Smooth muscle cell (in vitro differentiated cells): ENCODE results near the gene ALK. TPM values are rescaled to one million over a fixed set of nuclear protein-coding genes. Genes with fewer than 3 reads are reported as not detected.

Experiments used
- DNase-seq: peaks from one replicate; lab custom pipeline; 2025; ENCODE audit not compliant: unreplicated experiment; lab: John Stamatoyannopoulos, UW
- H2AFZ ChIP-seq: fragments of 200-600 bp; sonication (generic); 2 replicates; pipeline ENCODE4 v1.6.0; 2016; ENCODE audit warnings: antibody characterized with exemption, low read depth, mild to moderate bottlenecking
- H3F3A ChIP-seq: fragments of 200-600 bp; sonication (generic); 2 replicates; pipeline ENCODE4 v1.6.0; 2017; ENCODE audit warnings: antibody characterized with exemption, low read depth
- H3K27ac ChIP-seq: fragments of 200-600 bp; sonication (generic); 2 replicates; pipeline ENCODE4 v1.5.1; 2016; ENCODE audit warnings: low read depth, mild to moderate bottlenecking
- H3K27me3 ChIP-seq: fragments of 200-600 bp; sonication (generic); 2 replicates; pipeline ENCODE4 v1.6.1; 2016; ENCODE audit warnings: low read depth, mild to moderate bottlenecking
- H3K36me3 ChIP-seq: fragments of 200-600 bp; sonication (generic); 2 replicates; pipeline ENCODE4 v1.5.1; 2016; ENCODE audit warnings: low read depth
- H3K4me1 ChIP-seq: fragments of 200-600 bp; sonication (generic); 2 replicates; pipeline ENCODE4 v1.5.1; 2016; ENCODE audit warnings: low read depth
- H3K4me2 ChIP-seq: fragments of 200-600 bp; sonication (generic); 2 replicates; pipeline ENCODE4 v1.6.0; 2016; ENCODE audit warnings: mild to moderate bottlenecking
- H3K4me3 ChIP-seq: fragments of 200-600 bp; sonication (generic); 2 replicates; pipeline ENCODE4 v1.5.1; 2016; ENCODE audit warnings: mild to moderate bottlenecking
- H3K79me2 ChIP-seq: fragments of 200-600 bp; sonication (generic); 2 replicates; pipeline ENCODE4 v1.6.0; 2016; ENCODE audit warnings: low read depth, mild to moderate bottlenecking
- H3K9ac ChIP-seq: fragments of 200-600 bp; sonication (generic); 2 replicates; pipeline ENCODE4 v1.6.0; 2016; ENCODE audit warnings: low read depth
- H3K9me3 ChIP-seq: fragments of 200-600 bp; sonication (generic); replicated peaks from 2 replicates; pipeline ENCODE4 v1.5.1; 2016; ENCODE audit warnings: low read depth
- H4K20me1 ChIP-seq: fragments of 200-600 bp; sonication (generic); 2 replicates; pipeline ENCODE4 v1.6.0; 2016; ENCODE audit warnings: low read depth
- CTCF ChIP-seq: fragments of 200-600 bp; sonication (generic); IDR thresholded peaks from 2 replicates; pipeline ENCODE4 v1.5.1; 2017; ENCODE audit warnings: borderline replicate concordance, mild to moderate bottlenecking, antibody characterized with exemption; ENCODE audit not compliant: insufficient read depth, poor library complexity, severe bottlenecking
- WGBS: methylation state at CpG from one replicate; pipeline ENCODE4 v1.1.7; 2016; ENCODE audit warnings: low lambda C conversion rate; 5-methylcytosine and 5-hydroxymethylcytosine counted together
- polyA plus RNA-seq: library from polyadenylated mRNA; unstranded; fragments of >200 nt; fragmentation: Nextera tagmentation; extraction: Ambion mirVana; gene quantifications from 2 replicates; pipeline ENCODE4 v1.2.1, GENCODE V29; 2016
- total RNA-seq: library from RNA; depleted of rRNA; stranded (reverse); fragments of >200 nt; gene quantifications from 2 replicates; pipeline ENCODE4 v1.2.3, GENCODE V29; 2014

Gene ALK
- total and polyA plus RNA-seq, 2 experiments from 2014 or later = 0.13 to 0.19 TPM

GRCh38 chr2:29601321-29601720 lies 320.1 kb downstream of the ALK start:
- Histone ChIP-seq H3K9ac (no peak overlapping the region), H3K4me1 (peaks cover 2% of the 10 kb centered on the region), H3K79me2 (no peaks in the 10 kb centered on the region), H3K4me3 (no peak overlapping the region), H3K9me3 (no peaks in the 10 kb centered on the region), H3K4me2 (no peak overlapping the region), H3K36me3 (no peaks in the 10 kb centered on the region), H2AFZ (no peak overlapping the region), H3K27ac (no peak overlapping the region), H3K27me3 (peaks cover 15% of the 10 kb centered on the region), H4K20me1 (no peaks in the 10 kb centered on the region), H3F3A (no peaks in the 10 kb centered on the region)
- DNase-seq = no peak
- TF ChIP-seq CTCF = no peak
- WGBS = 91% methylated on average over 5 of the region's 5 CpGs

DNA sequence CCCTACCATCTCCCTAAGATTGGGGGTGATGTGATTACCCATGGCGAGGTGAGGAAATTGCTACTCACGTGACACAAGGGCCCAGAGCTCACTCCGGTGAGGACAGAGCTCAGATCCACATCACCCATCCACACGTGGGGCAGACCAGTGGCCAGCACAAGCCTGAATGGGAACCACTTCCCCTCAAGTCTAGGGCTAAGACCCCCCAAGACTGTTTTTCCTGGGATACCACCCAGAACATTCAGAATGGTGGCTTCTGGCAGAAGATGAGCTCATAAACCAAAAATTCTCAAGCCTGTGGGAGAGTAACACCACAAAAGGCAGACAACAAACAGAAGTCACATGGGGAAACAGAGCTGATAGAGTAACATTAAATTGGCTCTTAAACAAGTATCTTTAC lies 321.4 kb downstream of the ALK start:
- 93% methylated on average over 4 of the region's 4 CpGs for WGBS
- Histone ChIP-seq H4K20me1 (no peaks in the 10 kb centered on the region), H3K4me3 (no peak overlapping the region), H3K27me3 (peaks cover 25% of the 10 kb centered on the region), H2AFZ (no peak overlapping the region), H3K9ac (no peak overlapping the region), H3K9me3 (no peaks in the 10 kb centered on the region), H3K27ac (no peak overlapping the region), H3F3A (no peaks in the 10 kb centered on the region), H3K4me1 (peaks cover 2% of the 10 kb centered on the region), H3K36me3 (no peaks in the 10 kb centered on the region), H3K79me2 (no peaks in the 10 kb centered on the region), H3K4me2 (no peak overlapping the region)
- no peak for TF ChIP-seq CTCF
- no peak for DNase-seq

DNA sequence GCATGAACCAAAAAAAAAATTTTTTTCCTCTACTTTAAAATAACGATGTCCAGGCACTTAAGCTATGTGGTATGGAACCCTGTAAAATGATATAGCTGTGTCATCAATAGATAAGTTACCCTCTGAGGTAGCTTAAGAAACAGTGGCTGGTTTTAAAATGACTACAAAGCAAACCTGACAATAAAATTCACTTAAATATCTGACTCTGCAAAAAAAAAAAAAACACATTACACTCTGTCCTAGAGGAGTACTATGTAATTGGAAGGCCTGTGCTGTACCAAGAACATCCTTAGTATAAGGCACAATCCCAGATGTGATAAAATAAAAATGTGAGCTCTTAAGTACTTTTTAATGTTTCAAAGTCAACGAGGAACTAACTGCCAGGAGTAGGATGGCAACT lies 322.4 kb downstream of the ALK start:
- TF ChIP-seq CTCF = no peak
- no peaks in the 10 kb centered on the region for H3K79me2 ChIP-seq
- H3K9me3 ChIP-seq = no peaks in the 10 kb centered on the region
- no peak for DNase-seq
- no peaks in the 10 kb centered on the region for H3F3A ChIP-seq
- H3K4me1 ChIP-seq = no peaks in the 10 kb centered on the region
- H3K4me2 ChIP-seq = no peak overlapping the region
- no peaks in the 10 kb centered on the region for H3K36me3 ChIP-seq
- H3K9ac ChIP-seq = no peak overlapping the region
- H3K4me3 ChIP-seq = no peak overlapping the region
- H4K20me1 ChIP-seq = no peaks in the 10 kb centered on the region
- H3K27ac ChIP-seq = no peak overlapping the region
- H2AFZ ChIP-seq = no peak overlapping the region
- WGBS = 66% methylated on average over 2 of the region's 2 CpGs
- H3K27me3 ChIP-seq = peaks cover 25% of the 10 kb centered on the region

- Histone ChIP-seq H3K79me2 (no peaks in the 10 kb centered on the region), H3K4me1 (no peaks in the 10 kb centered on the region), H3K4me2 (no peak overlapping the region), H3F3A (no peaks in the 10 kb centered on the region), H3K4me3 (no peak overlapping the region), H3K36me3 (no peaks in the 10 kb centered on the region), H3K9me3 (no peaks in the 10 kb centered on the region), H3K27me3 (peaks cover 38% of the 10 kb centered on the region), H4K20me1 (no peaks in the 10 kb centered on the region), H3K9ac (no peak overlapping the region), H3K27ac (no peak overlapping the region), H2AFZ (no peak overlapping the region)
- TF ChIP-seq CTCF = no peak
- 43% methylated on average over 5 of the region's 5 CpGs for WGBS
- DNase-seq = no peak
Measured at GRCh38 chr2:29597035-29597434, 324.4 kb downstream of the ALK start.
